A673 (cell line): ENCODE measurements around the gene TRPC6.

Experiments
- EZH2 ChIP-seq: fragments of 200-600 bp; sonication (generic); IDR thresholded peaks from 2 replicates; pipeline ENCODE4 v1.6.1; 2017; ENCODE audit warnings: borderline replicate concordance, low read depth, mild to moderate bottlenecking, mixed read lengths, antibody characterized with exemption, low read length; ENCODE audit not compliant: poor library complexity, severe bottlenecking
- TF ChIP-seq, protein P1 (sequence below): fragments of 300-800, 200-600 bp; sonication (generic); conservative IDR thresholded peaks from 2 replicates; pipeline ENCODE4 v1.5.1; 2017; ENCODE audit warnings: low read depth, mild to moderate bottlenecking, antibody characterized with exemption, low read length, moderate library complexity, mixed read lengths

DNA sequence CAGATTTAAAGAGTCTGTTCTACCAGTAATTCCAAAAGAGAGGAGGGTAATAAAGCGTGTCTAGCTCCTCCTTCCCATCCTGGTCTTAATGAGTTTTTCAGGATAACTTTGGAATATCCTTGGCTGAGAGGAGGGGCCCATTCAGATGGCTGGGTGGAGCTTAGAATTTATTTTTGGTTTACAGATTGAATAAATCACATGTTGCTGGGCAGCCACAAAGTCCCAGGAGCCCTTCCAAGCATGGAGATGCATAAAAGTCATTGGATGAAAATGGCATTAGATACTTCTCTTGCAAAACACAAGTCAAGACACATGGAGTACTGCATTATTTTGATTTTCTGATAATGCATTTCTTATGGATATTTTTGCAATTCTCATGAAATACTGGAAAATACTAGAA is 139.0 kb downstream of the TRPC6 start:
- TF ChIP-seq, protein P1, sequence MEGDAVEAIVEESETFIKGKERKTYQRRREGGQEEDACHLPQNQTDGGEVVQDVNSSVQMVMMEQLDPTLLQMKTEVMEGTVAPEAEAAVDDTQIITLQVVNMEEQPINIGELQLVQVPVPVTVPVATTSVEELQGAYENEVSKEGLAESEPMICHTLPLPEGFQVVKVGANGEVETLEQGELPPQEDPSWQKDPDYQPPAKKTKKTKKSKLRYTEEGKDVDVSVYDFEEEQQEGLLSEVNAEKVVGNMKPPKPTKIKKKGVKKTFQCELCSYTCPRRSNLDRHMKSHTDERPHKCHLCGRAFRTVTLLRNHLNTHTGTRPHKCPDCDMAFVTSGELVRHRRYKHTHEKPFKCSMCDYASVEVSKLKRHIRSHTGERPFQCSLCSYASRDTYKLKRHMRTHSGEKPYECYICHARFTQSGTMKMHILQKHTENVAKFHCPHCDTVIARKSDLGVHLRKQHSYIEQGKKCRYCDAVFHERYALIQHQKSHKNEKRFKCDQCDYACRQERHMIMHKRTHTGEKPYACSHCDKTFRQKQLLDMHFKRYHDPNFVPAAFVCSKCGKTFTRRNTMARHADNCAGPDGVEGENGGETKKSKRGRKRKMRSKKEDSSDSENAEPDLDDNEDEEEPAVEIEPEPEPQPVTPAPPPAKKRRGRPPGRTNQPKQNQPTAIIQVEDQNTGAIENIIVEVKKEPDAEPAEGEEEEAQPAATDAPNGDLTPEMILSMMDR = no peak
- no peak for TF ChIP-seq EZH2
